ENCODE measurements around the gene RAB11FIP4.

DNA sequence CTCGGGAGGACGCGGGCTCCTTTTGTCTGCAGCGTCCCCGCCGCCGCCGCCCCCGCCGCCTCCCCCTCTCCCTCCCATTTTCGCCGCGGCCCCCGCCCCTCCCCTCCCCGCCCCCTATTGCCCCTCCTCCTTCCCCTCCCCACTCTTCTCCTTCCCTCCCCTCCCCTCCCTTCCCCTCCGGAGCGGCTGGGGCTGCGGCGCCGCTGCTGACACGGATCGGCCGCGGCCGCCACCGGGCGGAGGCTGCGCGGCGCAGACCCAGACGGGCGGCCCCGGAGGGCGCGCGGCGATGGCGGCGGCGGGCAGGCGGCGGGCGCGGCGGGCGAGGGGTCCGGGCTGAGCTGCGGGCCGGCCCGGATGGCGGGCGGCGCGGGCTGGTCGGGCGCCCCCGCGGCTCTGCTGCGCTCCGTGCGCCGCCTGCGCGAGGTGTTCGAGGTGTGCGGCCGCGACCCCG, at the start of gene RAB11FIP4:
- TF ChIP-seq POLR2AphosphoS2 (IDR thresholded peaks at IDR 0.05; ENCODE audit: low read depth, low read length) (no peak), JUND (IDR thresholded peaks at IDR 0.05; ENCODE audit: low read depth, low read length) (no peak), ZNF274 (IDR thresholded peaks at IDR 0.05; ENCODE audit: insufficient read depth, insufficient read length) (no peak)
